Measurements from ENCODE around the gene RTL9. TPM values are rescaled to one million over a fixed set of nuclear protein-coding genes. Genes with fewer than 3 reads are reported as not detected.
A peak's percentile ranks its signal among the peaks of the same experiment; 100 is the strongest.
"Not testable (repeated sequence)": the region's sequence is repeated elsewhere in the genome, so short reads cannot be mapped to it uniquely, and the experiment has no call there.

RTL9 gene
- total and polyA plus RNA-seq, 9 of the 15 experiments (the other 6 are each of a cell fraction or from before 2014, with no cell fraction given): 0.04 to 0.35 (median 0.13) TPM; not detected in 1

GRCh38 chrX:110328613-110329012, 30.0 kb upstream of the RTL9 start:
- intact Hi-C loops (cut with micrococcal nuclease); H3K79me2 ChIP-seq (ENCODE audit: control insufficient read depth, insufficient read depth, low read length); BruUV-seq (replicated peaks); DNase-seq (ENCODE audit: extremely low read depth in 1 of 4, low spot score in 3 of 4); H2AFZ ChIP-seq (ENCODE audit: low read depth, low read length); H3K27ac ChIP-seq (ENCODE audit: extremely low read depth, low read depth, low read length); H3K36me3 ChIP-seq (ENCODE audit: control insufficient read depth, insufficient read depth, low read length); H3K4me2 ChIP-seq (ENCODE audit: insufficient read depth, low read length); H4K20me1 ChIP-seq (replicated peaks; ENCODE audit: control insufficient read depth, insufficient read depth, low read length); H3K27me3 ChIP-seq (ENCODE audit: control insufficient read depth in 2 of 2, insufficient read depth in 2 of 2, low read length in 2 of 2); POLR2A ChIA-PET; CTCF ChIA-PET (ENCODE audit: low intra/inter-chr PET ratio); H3K9me1 ChIP-seq (ENCODE audit: control insufficient read depth, insufficient read depth, low read length); FAIRE-seq; ATAC-seq; H3K4me3 ChIP-seq; H3K9me3 ChIP-seq (replicated peaks; ENCODE audit: control insufficient read depth, insufficient read depth, low read depth, low read length); H3K9ac ChIP-seq (ENCODE audit: insufficient read depth in 1 of 2, low read depth in 2 of 2, low read length in 2 of 2): not testable (repeated sequence)
- in situ Hi-C loops (cut with MboI): loop anchor here (10.0 kb wide), 1 partner anchor 76 kb away; no protein-coding TSS in a partner anchor
- peaks cover 0 to 16% of the 10 kb centered on the region in 2 experiments; a peak in 2 of 5 replicates for H3K4me1 ChIP-seq (replicated peaks in 1 of 2; ENCODE audit: control insufficient read depth in 2 of 2, insufficient read depth in 2 of 2, low read length in 2 of 2)
- TF ChIP-seq BCOR (IDR thresholded peaks at IDR 0.05) (peak; percentile 62), KDM1A (IDR thresholded peaks at IDR 0.05) (0 out of 4 replicates have a peak, but pooled peaks of 1 of the 2 experiments have one; percentile 22), ZNF146 (CRISPR knock-in tag; IDR thresholded peaks at IDR 0.05; ENCODE audit: unreplicated experiment) (peak; percentile 38)
- WGBS (ENCODE audit: insufficient coverage, low coverage, missing lambda C conversion rate): 0% methylated on average over 1 of the region's 1 CpG

- no peak overlapping the region for H3K27ac ChIP-seq (ENCODE audit: extremely low read depth, low read depth, low read length)
- no peaks in the 10 kb centered on the region for H3K9me3 ChIP-seq (replicated peaks; ENCODE audit: control insufficient read depth, insufficient read depth, low read depth, low read length)
- no peaks in the 10 kb centered on the region for H3K27me3 ChIP-seq (ENCODE audit: control insufficient read depth in 2 of 2, insufficient read depth in 2 of 2, low read length in 2 of 2)
- peaks cover 0 to 14% of the 10 kb centered on the region in 2 experiments; a peak in 2 of 5 replicates for H3K4me1 ChIP-seq (replicated peaks in 1 of 2; ENCODE audit: control insufficient read depth in 2 of 2, insufficient read depth in 2 of 2, low read length in 2 of 2)
- H3K9ac ChIP-seq (ENCODE audit: insufficient read depth in 1 of 2, low read depth in 2 of 2, low read length in 2 of 2): no peak overlapping the region
- H3K9me1 ChIP-seq (ENCODE audit: control insufficient read depth, insufficient read depth, low read length): no peaks in the 10 kb centered on the region
- in situ Hi-C loops (cut with MboI): no loop called here
- BruUV-seq (replicated peaks): no TSS peak
- ATAC-seq (no peak), DNase-seq (ENCODE audit: extremely low read depth in 1 of 4, low spot score in 3 of 4) (no peak), FAIRE-seq (no peak)
- no peak overlapping the region for H3K4me3 ChIP-seq
- H3K4me2 ChIP-seq (ENCODE audit: insufficient read depth, low read length): no peak overlapping the region
- H4K20me1 ChIP-seq (replicated peaks; ENCODE audit: control insufficient read depth, insufficient read depth, low read length): no peaks in the 10 kb centered on the region
- H3K36me3 ChIP-seq (ENCODE audit: control insufficient read depth, insufficient read depth, low read length): no peaks in the 10 kb centered on the region
- H3K79me2 ChIP-seq (ENCODE audit: control insufficient read depth, insufficient read depth, low read length): no peaks in the 10 kb centered on the region
- intact Hi-C loops (cut with micrococcal nuclease): no loop called here
- CTCF ChIA-PET (ENCODE audit: low intra/inter-chr PET ratio): no interaction called here
- POLR2A ChIA-PET: no interaction called here
- H2AFZ ChIP-seq (ENCODE audit: low read depth, low read length): peak overlapping the region; percentile 79
- 12% methylated on average over 3 of the region's 3 CpGs for WGBS (ENCODE audit: insufficient coverage, low coverage, missing lambda C conversion rate)
- TF ChIP-seq FOXJ2 (tag; IDR thresholded peaks at IDR 0.05): peak; percentile 46; the same call in 1 of the 2 replicates
- no peak for TF ChIP-seq TAL1 (IDR thresholded peaks at IDR 0.05)
- no peak for TF ChIP-seq ZNF212 (CRISPR knock-in tag; IDR thresholded peaks at IDR 0.05)
- TF ChIP-seq MCM7 (IDR thresholded peaks at IDR 0.05): no peak
- TF ChIP-seq FOXK1 (CRISPR knock-in tag; IDR thresholded peaks at IDR 0.05; ENCODE audit: borderline replicate concordance): no peak
- TF ChIP-seq ESRRA (IDR thresholded peaks at IDR 0.05; ENCODE audit: borderline replicate concordance, low read depth): no peak
- TF ChIP-seq HNRNPH1 (optimal IDR thresholded peaks at IDR 0.05; ENCODE audit: low read depth, low read length): no peak
- no peak for TF ChIP-seq NKRF (IDR thresholded peaks at IDR 0.05; ENCODE audit: borderline replicate concordance)
- TF ChIP-seq MXD1 (CRISPR knock-in tag; IDR thresholded peaks at IDR 0.05; ENCODE audit: borderline replicate concordance, poor library complexity, severe bottlenecking): no peak
- peak; percentile 81 for TF ChIP-seq MEF2A (IDR thresholded peaks at IDR 0.05; ENCODE audit: control insufficient read depth, low read depth, low read length)
- no peak for TF ChIP-seq ETV6 (IDR thresholded peaks at IDR 0.05; ENCODE audit: borderline replicate concordance in 1 of 2, low read depth in 2 of 2, low read length in 1 of 2)
- TF ChIP-seq ETV6 (CRISPR knock-in tag; IDR thresholded peaks at IDR 0.05; ENCODE audit: borderline replicate concordance): no peak
Observed at GRCh38 chrX:110331444-110332030, 27.1 kb upstream of the RTL9 start.

Measured in K562 (cell line).